ENCODE measurements around the gene SNRPE.

SNRPE gene

DNA sequence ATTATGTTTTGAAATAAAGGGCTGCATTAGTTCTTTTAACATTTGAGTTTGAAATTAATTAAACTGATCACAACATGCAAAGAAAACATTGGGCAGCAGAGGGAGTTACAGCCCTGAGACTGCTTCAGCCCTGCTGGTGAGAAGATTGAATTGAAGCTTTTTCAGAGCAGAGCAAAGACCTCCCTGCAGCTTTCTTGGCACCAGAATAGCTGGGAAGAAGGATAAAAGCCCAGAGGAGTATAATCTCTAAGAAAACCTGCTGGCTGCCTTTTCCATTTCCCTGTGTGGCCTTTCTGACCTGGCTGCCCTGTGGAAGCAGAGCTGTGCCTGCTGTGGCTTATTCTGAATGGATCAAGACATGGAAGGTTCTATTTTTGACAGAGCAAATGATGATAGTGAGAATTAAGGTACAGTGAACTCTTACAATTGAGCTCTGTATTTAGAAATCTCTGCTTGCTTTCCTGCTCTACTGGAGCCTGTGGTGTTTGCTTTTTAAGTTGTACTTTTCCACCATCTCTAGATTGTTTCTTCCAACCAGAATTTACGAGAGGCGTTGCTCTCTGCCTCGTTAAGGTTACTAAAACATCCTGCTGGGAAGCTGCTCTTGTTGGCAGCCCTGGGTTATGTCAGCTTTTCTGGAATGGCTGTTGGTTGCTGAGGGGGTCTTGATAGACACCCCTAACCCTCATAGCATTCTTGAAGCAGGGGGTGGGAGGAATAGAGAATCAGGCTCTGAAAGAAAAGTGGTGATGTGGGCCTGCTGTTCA lies 9.9 kb downstream of the SNRPE start:
- H3K4me3 ChIP-seq (ENCODE audit: low read depth, low read length) = no peak overlapping the region
- peak; percentile 36 for DNase-seq (ENCODE audit: low read depth)

DNA sequence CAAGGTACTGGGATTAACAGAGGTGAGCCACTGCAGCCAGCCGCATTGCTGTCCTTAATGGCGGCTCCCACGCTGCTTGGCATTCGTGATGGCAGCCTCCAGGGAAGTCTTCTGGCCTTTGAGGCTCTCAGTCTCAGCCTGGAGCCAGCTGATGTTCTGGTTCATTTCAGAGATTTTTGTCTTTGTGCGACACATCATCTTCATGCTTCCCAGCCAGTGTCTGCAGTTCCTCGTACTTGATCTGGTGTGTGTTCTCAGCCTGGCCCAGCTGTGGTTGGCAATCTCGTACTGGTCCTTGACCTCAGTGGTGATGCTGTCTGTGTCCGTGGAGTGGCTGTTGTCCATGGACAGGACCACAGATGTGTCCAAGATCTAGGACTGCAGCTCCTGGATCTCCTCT lies 11.7 kb downstream of the SNRPE start:
- DNase-seq (ENCODE audit: low read depth) = no peak
- H3K4me3 ChIP-seq (ENCODE audit: low read depth, low read length) = no peak overlapping the region

DNA sequence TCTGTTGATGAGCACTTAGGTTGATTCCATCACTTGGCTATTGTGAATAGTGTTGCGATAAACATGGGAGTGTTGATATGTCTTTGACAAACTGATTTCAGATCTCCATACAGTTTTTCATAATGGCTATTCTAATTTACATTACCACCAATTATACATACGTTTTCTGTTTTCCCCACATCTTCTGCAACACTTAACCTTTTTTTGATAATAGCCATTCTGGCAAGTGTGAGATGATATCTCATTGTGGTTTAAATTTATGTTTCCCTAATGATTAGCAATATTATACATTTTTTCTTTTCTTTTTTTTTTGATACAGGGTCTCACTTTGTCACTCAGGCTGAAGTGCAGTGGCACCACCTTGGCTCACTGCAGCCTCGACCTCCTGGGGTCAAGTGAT lies 17.0 kb downstream of the SNRPE start:
- H3K4me3 ChIP-seq (ENCODE audit: low read depth, low read length) = no peak overlapping the region
- DNase-seq (ENCODE audit: low read depth) = no peak

DNA sequence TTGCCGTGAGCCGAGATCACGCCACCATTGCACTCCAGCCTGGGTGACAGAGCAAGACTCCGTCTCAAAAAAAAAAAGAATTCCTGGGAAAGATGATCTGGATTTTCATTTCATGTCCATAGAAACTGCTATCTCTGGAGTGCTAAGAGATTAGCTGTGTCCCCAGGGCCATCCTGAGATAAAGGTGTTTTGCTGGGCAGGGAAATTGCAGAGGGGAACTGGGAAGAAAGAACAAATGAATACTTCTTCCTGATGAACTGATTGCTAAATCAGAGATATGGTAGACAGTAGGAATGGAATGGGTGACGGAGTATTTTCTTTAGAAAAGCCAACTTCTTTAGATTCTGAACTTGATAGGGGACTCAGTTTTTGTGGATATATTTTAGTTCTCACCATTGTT lies 19.2 kb downstream of the SNRPE start:
- H3K4me3 ChIP-seq (ENCODE audit: low read depth, low read length) = no peak overlapping the region
- no peak for DNase-seq (ENCODE audit: low read depth)

DNA sequence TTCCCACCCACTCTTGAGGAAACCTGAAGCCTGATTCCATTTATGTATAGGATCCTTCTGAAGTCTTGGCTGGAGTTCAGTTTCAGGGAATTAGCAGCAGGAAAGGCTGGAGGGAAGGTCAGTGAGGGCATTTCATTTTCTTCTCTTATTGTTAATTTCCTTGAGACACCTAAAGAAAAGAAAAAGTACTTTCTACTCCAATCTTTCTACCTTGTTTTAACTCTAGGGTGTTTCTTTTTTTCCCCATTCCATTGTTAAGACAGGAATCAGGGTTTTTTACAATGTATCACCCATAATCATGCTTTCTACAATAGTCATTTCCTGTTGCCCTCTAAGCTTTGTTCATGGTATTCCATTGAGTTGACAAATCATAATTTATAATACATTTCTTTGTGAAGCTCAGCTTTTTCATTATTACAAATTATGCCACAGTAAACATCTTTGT lies 27.4 kb downstream of the SNRPE start:
- peak; percentile 29 for DNase-seq (ENCODE audit: low read depth)
- H3K4me3 ChIP-seq (ENCODE audit: low read depth, low read length) = no peak overlapping the region

DNA sequence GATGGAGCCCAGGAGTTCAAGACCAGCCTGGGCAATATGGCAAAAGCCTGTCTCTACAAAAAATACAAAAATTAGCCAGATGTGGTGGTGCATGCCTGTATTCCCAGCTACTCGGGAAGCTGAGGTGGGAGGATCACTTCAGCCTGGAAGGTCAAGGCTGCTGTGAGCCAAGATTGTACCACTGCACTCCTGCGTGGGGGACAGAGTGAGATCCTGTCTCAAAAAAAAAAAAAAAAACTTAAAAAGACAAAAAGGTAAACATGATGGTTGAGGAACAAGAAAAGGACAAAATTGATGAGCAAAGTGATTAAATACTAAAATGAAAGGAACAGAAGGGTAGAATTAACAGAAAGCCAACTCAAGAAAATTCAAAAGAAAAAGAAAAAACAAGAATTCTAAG lies 30.6 kb downstream of the SNRPE start:
- H3K4me3 ChIP-seq (ENCODE audit: low read depth, low read length) = no peak overlapping the region
- no peak for DNase-seq (ENCODE audit: low read depth)

DNA sequence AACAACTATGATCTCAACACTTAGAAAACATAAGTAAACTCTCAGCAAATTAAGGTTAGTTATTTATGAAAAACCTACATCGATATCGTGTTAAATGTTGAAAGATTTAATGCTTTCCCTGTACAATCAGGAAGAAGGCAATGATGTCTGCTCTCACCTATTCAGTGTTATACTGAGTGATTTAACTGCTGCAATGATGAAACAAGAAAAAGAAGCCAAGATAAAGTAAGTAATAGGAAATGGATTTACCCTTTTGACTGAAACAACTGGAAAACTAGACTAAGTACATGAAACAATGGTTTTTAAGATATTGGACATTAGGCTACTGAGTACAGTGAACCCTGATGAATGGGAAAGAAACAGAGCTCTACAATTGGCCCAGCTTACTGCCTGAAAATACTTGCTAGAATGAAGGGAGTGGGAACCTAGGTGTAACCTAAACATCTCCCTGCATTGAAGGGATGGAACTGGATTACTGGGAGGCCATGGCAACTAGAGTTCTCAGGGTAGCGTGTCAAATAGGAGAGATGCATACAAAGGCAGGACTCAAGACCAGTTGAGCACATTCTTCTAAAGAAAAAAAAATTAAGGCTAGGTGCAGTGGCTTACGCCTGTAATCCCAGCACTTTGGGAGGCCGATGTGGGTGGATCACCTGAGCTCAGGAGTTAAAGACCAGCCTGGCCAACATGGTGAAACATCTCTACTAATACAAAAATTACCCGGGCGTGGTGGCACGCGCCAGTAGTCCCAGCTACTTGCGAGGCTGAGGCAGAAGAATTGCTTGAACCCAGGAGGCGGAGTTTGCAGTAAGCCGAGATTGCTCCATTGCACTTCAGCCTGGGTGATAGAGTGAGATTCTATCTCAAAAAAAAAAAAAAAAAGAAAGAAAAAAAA lies 37.3 kb downstream of the SNRPE start:
- no peak overlapping the region for H3K4me3 ChIP-seq (ENCODE audit: low read depth, low read length)
- no peak for DNase-seq (ENCODE audit: low read depth)

DNA sequence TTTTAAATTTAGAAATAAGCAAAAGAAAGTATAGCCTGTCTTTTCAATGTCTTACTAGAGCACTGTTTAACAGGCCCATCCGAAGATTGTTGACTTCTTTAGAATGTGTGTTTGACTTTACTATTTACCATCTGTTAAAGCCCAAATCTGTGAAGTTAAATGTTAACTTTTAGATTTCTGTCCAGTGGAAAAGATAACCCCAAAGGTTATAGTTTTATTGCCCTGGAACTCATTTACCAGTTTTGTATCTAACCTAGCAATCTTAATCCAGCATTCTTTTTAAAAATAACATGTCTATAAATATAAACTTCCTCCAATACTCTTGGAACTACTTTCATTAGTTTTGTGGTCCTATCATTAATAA lies 37.9 kb downstream of the SNRPE start:
- no peak overlapping the region for H3K4me3 ChIP-seq (ENCODE audit: low read depth, low read length)
- no peak for DNase-seq (ENCODE audit: low read depth)

DNA sequence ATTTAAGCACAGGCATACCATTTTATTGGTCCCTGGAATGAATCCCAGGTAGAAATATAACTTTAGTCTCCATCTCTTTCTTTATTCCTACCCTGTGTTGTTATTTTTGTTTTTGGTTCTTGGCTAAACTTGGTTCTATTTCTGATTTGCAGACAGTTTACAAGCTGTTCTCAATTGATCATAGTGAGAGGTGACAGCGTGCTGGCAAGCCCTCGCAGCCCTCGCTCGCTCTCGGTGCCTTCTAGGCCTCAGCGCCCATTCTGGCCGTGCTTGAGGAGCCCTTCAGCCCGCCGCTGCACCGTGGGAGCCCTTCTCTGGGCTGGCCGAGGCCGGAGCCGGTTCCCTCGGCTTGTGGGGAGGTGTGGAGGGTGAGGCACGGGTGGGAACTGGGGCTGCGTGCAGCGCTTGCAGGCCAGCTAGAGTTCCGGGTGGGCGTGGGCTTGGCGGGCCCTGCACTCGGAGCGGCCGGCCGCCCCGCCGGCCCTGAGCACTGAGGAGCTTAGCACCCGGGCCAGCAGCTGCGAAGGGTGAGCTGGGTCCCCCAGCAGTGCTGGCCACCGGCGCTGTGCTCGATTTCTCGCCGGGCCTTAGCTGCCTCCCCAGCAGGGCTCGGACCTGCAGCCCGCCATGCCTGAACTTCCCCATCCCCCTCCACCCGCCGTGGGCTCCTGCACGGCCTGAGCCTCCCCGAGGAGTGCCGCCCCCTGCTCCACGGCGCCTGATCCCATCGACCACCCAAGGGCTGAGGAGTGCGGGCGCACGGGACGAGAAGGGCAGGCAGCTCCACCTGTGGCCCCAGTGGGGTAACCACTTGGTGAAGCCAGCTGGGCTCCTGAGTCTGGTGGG lies 38.7 kb downstream of the SNRPE start:
- no peak overlapping the region for H3K4me3 ChIP-seq (ENCODE audit: low read depth, low read length)
- DNase-seq (ENCODE audit: low read depth) = no peak

DNA sequence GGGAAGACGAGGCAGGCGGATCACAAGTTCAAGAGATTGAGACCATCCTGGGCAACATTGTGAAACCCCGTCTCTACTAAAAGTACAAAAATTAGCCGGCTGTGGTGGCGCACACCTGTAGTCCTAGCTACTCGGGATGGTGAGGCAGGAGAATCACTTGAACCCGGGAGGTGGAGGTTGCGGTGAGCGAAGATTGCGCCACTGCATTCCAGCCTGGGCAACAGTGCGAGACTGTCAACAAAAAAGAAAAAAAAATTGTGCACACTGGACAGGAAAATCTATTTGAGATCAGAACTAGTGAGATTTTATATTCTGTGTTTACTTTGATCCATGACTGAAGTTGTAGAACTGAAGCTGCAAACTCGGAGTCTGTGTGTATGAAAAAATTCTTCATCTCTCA lies 40.2 kb downstream of the SNRPE start:
- no peak overlapping the region for H3K4me3 ChIP-seq (ENCODE audit: low read depth, low read length)
- no peak for DNase-seq (ENCODE audit: low read depth)

DNA sequence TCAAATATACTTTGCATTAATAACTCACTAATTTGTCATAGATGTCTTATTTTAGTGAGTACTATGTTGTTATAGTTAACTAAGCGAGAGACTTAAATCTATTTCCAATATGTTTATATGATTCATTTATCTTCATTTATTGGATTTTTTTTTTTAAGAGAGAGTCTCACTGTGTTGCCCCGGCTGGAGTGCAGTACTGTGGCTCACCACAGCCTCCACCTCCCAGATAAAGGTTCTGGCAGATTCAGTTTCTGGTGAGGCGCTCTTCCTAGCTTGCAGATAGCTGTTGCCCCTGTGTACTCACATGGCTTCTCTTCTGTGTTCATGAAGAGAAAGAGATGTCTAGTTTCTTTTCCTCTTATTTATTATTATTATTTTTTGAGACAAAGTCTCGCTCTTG lies 43.9 kb downstream of the SNRPE start:
- no peak for DNase-seq (ENCODE audit: low read depth)
- no peak overlapping the region for H3K4me3 ChIP-seq (ENCODE audit: low read depth, low read length)

DNA sequence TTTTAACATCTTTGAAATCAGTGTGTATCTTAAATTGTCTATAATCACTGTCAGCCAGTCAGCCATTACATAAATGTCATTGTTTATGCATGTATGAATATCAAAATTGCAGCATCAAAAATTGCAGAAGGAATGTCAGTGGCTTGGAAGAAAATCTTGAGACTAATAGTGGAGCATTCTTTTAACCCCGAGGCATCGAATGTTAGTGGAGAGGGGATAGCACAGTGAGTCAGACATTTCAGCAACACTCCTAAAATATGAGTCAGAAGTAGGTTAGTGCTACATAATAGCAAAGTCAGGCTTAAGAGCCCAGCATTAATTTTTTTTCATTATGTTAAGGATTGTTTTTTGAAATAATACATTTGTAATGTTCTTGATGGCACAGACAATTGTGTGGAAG lies 45.5 kb downstream of the SNRPE start:
- peak; percentile 70 for DNase-seq (ENCODE audit: low read depth)
- no peak overlapping the region for H3K4me3 ChIP-seq (ENCODE audit: low read depth, low read length)

DNA sequence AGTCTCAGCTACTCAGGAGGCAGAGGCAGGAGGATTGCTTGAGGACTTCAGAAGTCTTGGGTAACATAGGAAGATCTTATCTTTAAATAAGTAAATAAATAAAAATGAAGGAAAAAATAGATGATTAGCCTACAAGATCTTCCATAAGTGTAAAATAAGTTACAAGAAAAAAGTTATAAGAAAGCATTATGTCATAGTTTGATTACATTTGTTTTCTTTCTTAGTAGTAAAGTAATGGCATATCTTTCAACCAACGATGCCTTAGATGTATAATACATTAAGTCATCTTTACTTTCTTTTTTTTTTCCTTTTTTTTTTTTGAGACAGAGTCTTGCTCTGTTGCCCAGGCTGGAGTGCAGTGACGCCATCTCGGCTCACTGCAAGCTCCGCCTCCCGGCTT lies 46.5 kb downstream of the SNRPE start:
- no peak overlapping the region for H3K4me3 ChIP-seq (ENCODE audit: low read depth, low read length)
- no peak for DNase-seq (ENCODE audit: low read depth)

DNA sequence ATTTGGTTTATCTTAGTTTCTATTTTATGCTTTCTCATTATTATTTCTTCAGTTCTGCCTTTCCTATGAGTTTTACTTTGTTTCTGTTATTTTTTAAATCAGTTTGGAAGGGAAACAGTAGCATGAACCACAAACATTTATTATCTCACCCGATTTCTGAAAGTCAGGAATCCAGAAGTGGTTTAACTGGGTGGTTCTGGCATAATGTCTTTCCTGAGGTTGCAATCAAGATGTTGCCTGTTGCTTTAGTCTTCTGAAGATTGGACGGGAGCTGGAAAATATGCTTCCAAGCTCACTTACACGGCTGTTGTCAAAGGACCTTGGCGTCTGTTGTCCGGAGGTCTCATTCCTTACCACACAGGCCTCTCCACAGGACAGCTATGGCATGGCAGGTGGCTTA lies 50.4 kb downstream of the SNRPE start:
- no peak for DNase-seq (ENCODE audit: low read depth)
- no peak overlapping the region for H3K4me3 ChIP-seq (ENCODE audit: low read depth, low read length)

DNA sequence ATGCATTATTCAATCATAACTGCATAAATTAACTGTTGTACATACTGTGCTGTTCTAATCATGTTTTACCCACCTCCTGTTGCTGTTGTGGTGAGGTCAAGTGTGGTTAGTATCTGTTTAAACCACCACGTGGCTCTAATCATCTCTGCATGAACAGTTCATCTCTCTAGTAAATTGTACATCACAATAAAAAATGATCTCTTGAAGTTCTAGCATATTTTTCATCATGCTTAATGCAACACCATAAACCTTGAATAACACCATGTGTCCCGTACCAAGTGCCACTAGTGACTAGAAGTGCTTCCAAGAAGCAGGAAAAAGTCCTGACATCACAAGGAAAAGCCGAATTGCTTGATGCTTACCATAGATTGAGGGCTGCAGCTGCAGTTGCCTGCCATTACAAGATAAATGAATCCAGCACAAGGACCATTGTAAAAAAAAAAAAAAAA lies 51.7 kb downstream of the SNRPE start:
- H3K4me3 ChIP-seq (ENCODE audit: low read depth, low read length) = no peak overlapping the region
- no peak for DNase-seq (ENCODE audit: low read depth)

DNA sequence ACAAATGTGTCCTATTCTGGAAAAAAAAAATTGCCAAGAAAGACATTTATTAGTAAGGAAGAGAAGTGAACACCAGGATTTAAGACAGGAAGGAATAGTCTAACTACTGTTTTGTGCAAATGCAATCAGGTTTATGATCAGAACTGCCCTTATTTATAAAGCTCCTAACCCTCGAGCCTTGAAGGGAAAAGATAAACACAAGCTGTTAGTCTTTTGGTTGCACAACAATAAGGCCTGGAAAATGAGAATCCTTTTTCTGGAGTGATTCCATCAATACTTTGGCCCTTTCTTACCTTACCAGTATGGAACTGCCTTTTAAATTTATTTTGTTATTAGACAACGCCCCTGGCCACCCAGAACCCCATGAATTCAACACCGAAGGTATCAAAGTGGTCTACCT lies 52.9 kb downstream of the SNRPE start:
- no peak for DNase-seq (ENCODE audit: low read depth)

DNA sequence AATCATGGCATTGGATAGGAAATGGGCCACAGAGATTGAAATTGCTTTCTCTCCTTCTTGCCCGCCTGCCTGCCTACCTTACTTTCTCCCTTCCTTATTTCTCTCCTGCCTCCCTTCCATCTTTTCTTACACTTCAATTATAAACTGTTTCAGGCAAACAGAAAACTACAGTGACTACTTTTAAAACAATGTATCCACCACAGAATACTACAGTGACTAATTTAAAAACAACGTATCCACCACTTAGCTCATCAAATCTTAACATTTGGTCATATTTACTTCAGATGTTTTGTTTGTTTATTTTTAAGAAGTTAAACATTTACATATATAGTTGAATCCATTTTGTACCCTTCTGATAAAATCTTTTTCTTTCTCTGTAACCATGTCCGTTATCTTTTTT lies 54.4 kb downstream of the SNRPE start:
- no peak for DNase-seq (ENCODE audit: low read depth)
- H3K4me3 ChIP-seq (ENCODE audit: low read depth, low read length) = no peak overlapping the region

More for the DNA sequence above, 52.9 kb downstream of the SNRPE start:
- H3K4me3 ChIP-seq (ENCODE audit: low read depth, low read length) = no peak overlapping the region

DNA sequence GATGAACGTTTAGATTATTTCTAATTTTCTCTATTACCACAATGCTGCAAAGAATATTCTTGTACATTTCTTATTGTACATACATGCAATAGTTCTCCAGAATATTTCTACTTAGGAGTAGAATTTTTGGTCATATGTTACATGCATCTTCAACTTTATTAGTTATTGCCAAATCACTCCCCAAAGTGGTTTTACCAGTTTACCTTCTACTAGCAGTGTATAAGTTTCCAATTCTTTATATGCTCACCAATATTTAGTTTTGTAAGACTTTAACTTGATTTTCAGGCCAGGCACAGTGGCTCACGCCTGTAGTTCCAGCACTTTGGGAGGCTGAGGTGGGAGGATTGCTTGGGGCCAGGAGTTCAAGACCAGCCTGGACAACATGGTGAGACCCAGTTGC lies 55.4 kb downstream of the SNRPE start:
- no peak for DNase-seq (ENCODE audit: low read depth)
- H3K4me3 ChIP-seq (ENCODE audit: low read depth, low read length) = no peak overlapping the region

Data from skeletal muscle cell (primary cell).